ENCODE data around the gene XPO6. TPM values are rescaled to one million over a fixed set of nuclear protein-coding genes. Genes with fewer than 3 reads are reported as not detected.

XPO6 gene
- total and polyA plus RNA-seq, 4 donors = 27.5 to 50.0 (median 36.0) TPM

DNA sequence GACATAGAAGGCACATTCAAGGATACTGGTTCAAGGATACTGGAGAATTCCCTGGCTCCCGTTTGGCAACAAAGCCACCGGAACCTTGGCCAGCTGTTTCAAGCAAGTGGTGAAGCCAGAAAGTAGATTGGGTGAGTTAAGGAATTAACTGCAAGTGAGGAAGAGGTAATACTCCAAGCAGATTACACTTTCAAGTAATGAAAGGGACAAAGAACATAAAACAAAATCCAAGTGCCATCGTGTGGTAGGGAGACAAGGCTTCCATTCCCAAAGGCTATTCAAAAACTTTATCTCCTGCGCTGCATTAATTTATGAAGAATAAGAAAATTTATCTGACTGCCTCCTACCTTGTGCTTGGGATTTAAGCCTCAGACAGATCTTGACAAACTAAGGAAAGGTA is 27.8 kb downstream of the XPO6 start (continued):
- TF ChIP-seq JUND (IDR thresholded peaks at IDR 0.05) = no peak
- TF ChIP-seq SP1 (IDR thresholded peaks at IDR 0.05) = no peak

DNA sequence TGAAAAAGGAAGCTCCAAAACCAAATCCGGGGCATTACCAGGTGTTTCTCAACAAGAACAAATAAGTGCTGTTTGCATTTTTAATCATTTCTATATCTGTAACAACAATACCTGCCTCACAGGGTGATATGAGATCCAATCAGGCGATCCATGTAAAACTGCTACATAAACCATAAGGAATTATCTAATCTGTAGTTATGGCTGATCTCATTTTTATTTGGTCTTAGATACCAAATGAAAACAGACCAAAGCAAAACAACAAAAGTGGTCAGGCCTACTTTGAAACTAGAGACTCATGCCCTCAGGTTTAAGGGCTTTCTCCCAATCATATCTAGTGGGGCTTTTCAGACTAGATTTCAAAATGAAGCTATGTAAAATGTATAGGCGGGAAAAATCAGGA is 28.3 kb downstream of the XPO6 start:
- no peak overlapping the region for H3K4me3 ChIP-seq (ENCODE audit: low read depth in 1 of 3, low read length in 3 of 3)
- H3K27me3 ChIP-seq (ENCODE audit: control insufficient read depth in 4 of 4, insufficient read depth in 4 of 4, low read length in 3 of 4) = no peaks in the 10 kb centered on the region
- H3K4me1 ChIP-seq (ENCODE audit: control insufficient read depth in 4 of 4, insufficient read depth in 4 of 4, low read length in 3 of 4) = peaks cover 0 to 18% (median 10%) of the 10 kb centered on the region in 4 donors
- 72% methylated on average over 3 of the region's 3 CpGs for WGBS
- no peaks in the 10 kb centered on the region for H3K9me3 ChIP-seq (ENCODE audit: control insufficient read depth in 4 of 4, low read length in 3 of 4)
- DNase-seq (ENCODE audit: low spot score) = no peak
- no peak overlapping the region for H3K9ac ChIP-seq (ENCODE audit: low read depth in 1 of 2, low read length in 2 of 2)
- TF ChIP-seq SP1 (IDR thresholded peaks at IDR 0.05) (no peak), NR2F2 (IDR thresholded peaks at IDR 0.05) (no peak), FOXA2 (IDR thresholded peaks at IDR 0.05) (no peak), RAD21 (IDR thresholded peaks at IDR 0.05) (no peak), FOXA1 (IDR thresholded peaks at IDR 0.05) (no peak)
- peaks cover 0 to 3% (median 0%) of the 10 kb centered on the region in 4 donors for H3K36me3 ChIP-seq (ENCODE audit: control insufficient read depth in 4 of 4, insufficient read depth in 3 of 4, low read depth in 1 of 4, low read length in 3 of 4)
- H3K27ac ChIP-seq (ENCODE audit: low read depth in 1 of 2, low read length in 2 of 2) = no peak overlapping the region

- Histone ChIP-seq H3K9ac (ENCODE audit: low read depth in 1 of 2, low read length in 2 of 2) (no peak overlapping the region), H3K27ac (ENCODE audit: low read depth in 1 of 2, low read length in 2 of 2) (no peak overlapping the region), H3K36me3 (ENCODE audit: control insufficient read depth in 4 of 4, insufficient read depth in 3 of 4, low read depth in 1 of 4, low read length in 3 of 4) (peaks cover 0 to 3% (median under 1%) of the 10 kb centered on the region in 4 donors), H3K4me1 (ENCODE audit: control insufficient read depth in 4 of 4, insufficient read depth in 4 of 4, low read length in 3 of 4) (peaks cover 0 to 14% (median 9%) of the 10 kb centered on the region in 4 donors), H3K4me3 (ENCODE audit: low read depth in 1 of 3, low read length in 3 of 3) (no peak overlapping the region), H3K9me3 (ENCODE audit: control insufficient read depth in 4 of 4, low read length in 3 of 4) (no peaks in the 10 kb centered on the region), H3K27me3 (ENCODE audit: control insufficient read depth in 4 of 4, insufficient read depth in 4 of 4, low read length in 3 of 4) (no peaks in the 10 kb centered on the region)
- no peak for DNase-seq (ENCODE audit: low spot score)
- no peak for TF ChIP-seq EGR1 (IDR thresholded peaks at IDR 0.05; ENCODE audit: low read depth in 2 of 2)
- no peak for TF ChIP-seq HNF4A (conservative IDR thresholded peaks at IDR 0.05)
- no peak for TF ChIP-seq FOXA2 (IDR thresholded peaks at IDR 0.05)
- no peak for TF ChIP-seq ZBTB33 (IDR thresholded peaks at IDR 0.05)
- TF ChIP-seq TAF1 (conservative IDR thresholded peaks at IDR 0.05) = no peak
- TF ChIP-seq GABPA (IDR thresholded peaks at IDR 0.05 in 1 of 2, conservative IDR thresholded peaks at IDR 0.05 in 1 of 2) = no peak
- TF ChIP-seq YY1 (IDR thresholded peaks at IDR 0.05) = no peak
- WGBS = 94% methylated on average over 3 of the region's 3 CpGs
Measured at GRCh38 chr16:28182801-28183200, 29.0 kb downstream of the XPO6 start.

DNA sequence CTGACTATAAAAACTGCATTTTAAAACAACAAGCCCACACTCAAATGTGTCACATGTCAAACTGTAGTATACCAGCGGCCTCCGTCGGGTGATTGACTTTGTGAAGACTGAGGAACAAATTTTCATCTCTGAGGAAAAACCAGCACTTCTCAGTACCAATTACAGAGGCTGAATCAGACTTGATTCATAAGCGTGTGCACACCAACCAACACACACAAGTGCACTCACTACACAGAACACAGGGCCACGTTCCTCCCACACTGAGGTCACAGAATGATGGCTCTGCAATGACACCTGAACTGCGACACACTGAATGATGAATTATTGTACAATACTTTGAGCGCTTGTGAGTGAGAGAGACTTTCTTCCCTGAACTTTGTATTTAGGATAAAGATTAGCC is 29.6 kb downstream of the XPO6 start:
- Histone ChIP-seq H3K9me3 (ENCODE audit: control insufficient read depth in 4 of 4, low read length in 3 of 4) (no peaks in the 10 kb centered on the region), H3K4me1 (ENCODE audit: control insufficient read depth in 4 of 4, insufficient read depth in 4 of 4, low read length in 3 of 4) (peaks cover 0 to 14% (median 9%) of the 10 kb centered on the region in 4 donors), H3K9ac (ENCODE audit: low read depth in 1 of 2, low read length in 2 of 2) (no peak overlapping the region), H3K27ac (ENCODE audit: low read depth in 1 of 2, low read length in 2 of 2) (no peak overlapping the region), H3K4me3 (ENCODE audit: low read depth in 1 of 3, low read length in 3 of 3) (no peak overlapping the region), H3K36me3 (ENCODE audit: control insufficient read depth in 4 of 4, insufficient read depth in 3 of 4, low read depth in 1 of 4, low read length in 3 of 4) (peaks cover 0 to 6% (median 2%) of the 10 kb centered on the region in 4 donors), H3K27me3 (ENCODE audit: control insufficient read depth in 4 of 4, insufficient read depth in 4 of 4, low read length in 3 of 4) (no peaks in the 10 kb centered on the region)
- 91% methylated on average over 7 of the region's 7 CpGs for WGBS
- DNase-seq (ENCODE audit: low spot score) = no peak
- TF ChIP-seq FOXA1 (IDR thresholded peaks at IDR 0.05) = no peak
- no peak for TF ChIP-seq YY1 (IDR thresholded peaks at IDR 0.05)
